GM12878 (cell line): Measurements from ENCODE around the gene MMEL1. TPM values are rescaled to one million over a fixed set of nuclear protein-coding genes. Genes with fewer than 3 reads are reported as not detected.

Source experiments
- ATAC-seq: fragments of 200-7000 bp; cut with Tn5 transposase; 3 replicates; pipeline ENCODE4 v1.9.1; 2020; ENCODE audit warnings: mild to moderate bottlenecking, moderate library complexity
- BruUV-seq: library from RNA; stranded (reverse); fragments of 400-500 nt; replicated peaks from 2 replicates; lab custom pipeline; 2021; lab: Mats Ljungman, UMichigan
- CTCF ChIA-PET: fragments of 300-600 bp; sonication (Branson Sonifier 250); formaldehyde crosslinking; extraction: SDS; loops from one replicate; lab custom pipeline; 2021; ENCODE audit warnings: inconsistent platforms; lab: Yijun Ruan, JAX
- POLR2A ChIA-PET: fragments of 350-600 bp; formaldehyde crosslinking; extraction: SDS; loops from one replicate; lab custom pipeline; 2021; ENCODE audit warnings: inconsistent platforms; lab: Charles Lee
- RAD21 ChIA-PET: fragments of 300-600 bp; sonication (Branson Sonifier 250); formaldehyde crosslinking; loops from one replicate; lab custom pipeline; 2023; ENCODE audit warnings: antibody characterized with exemption; ENCODE audit not compliant: unreplicated experiment; lab: Charles Lee
- SMC1A ChIA-PET: fragments of 300-600 bp; sonication (Branson Sonifier 250); formaldehyde crosslinking; loops from one replicate; lab custom pipeline; 2023; ENCODE audit not compliant: unreplicated experiment, uncharacterized antibody; lab: Charles Lee
- DNase-seq: peaks from one replicate; pipeline ENCODE4 v3.0.0-alpha.2; 2011; ENCODE audit warnings: low read depth, low spot score
- FAIRE-seq: peaks from 3 replicates; lab custom pipeline; 2011; peaks lifted over from hg19 to GRCh38; lab: Jason Lieb, UNC
- H2AFZ ChIP-seq: 2 replicates; pipeline ENCODE4 v1.6.0; 2011; ENCODE audit warnings: low read depth, low read length, control low read depth; ENCODE audit not compliant: control insufficient read depth
- H3K27ac ChIP-seq: 2 replicates; pipeline ENCODE4 v1.5.1; 2011; ENCODE audit warnings: control low read depth; ENCODE audit not compliant: control insufficient read depth, insufficient read depth
- H3K27me3 ChIP-seq, 2 experiments: replicated peaks in 1 of 2; 2 replicates each; pipeline versions ENCODE4 v1.6.0 to v1.6.1; 2011; ENCODE audit warnings: low read length in 1 of 2; ENCODE audit not compliant: control insufficient read depth in 2 of 2, insufficient read depth in 2 of 2
- H3K36me3 ChIP-seq, 2 experiments: 2 replicates each; pipeline ENCODE4 v1.5.1; 2011; ENCODE audit warnings: low read length in 1 of 2; ENCODE audit not compliant: control insufficient read depth in 2 of 2, insufficient read depth in 2 of 2
- H3K4me1 ChIP-seq: 2 replicates; pipeline ENCODE4 v1.6.1; 2011; ENCODE audit warnings: mild to moderate bottlenecking, low read length, moderate library complexity, mixed read lengths; ENCODE audit not compliant: control insufficient read depth, insufficient read depth
- H3K4me2 ChIP-seq: 2 replicates; pipeline ENCODE4 v1.6.0; 2011; ENCODE audit warnings: control low read depth; ENCODE audit not compliant: control insufficient read depth, insufficient read depth
- H3K4me3 ChIP-seq: fragments of 200-600 bp; sonication (generic); 2 replicates; pipeline ENCODE4 v1.5.1; 2016
- H3K79me2 ChIP-seq: 2 replicates; pipeline ENCODE4 v1.6.0; 2011; ENCODE audit warnings: low read length; ENCODE audit not compliant: control insufficient read depth, insufficient read depth
- H3K9ac ChIP-seq: 2 replicates; pipeline ENCODE4 v1.8.0; 2011; ENCODE audit warnings: low read length, control low read depth, mixed read lengths; ENCODE audit not compliant: control insufficient read depth, insufficient read depth
- H3K9me3 ChIP-seq: replicated peaks from 3 replicates; pipeline ENCODE4 v1.5.1; 2011; ENCODE audit warnings: mild to moderate bottlenecking, low read length; ENCODE audit not compliant: control insufficient read depth, insufficient read depth
- H4K20me1 ChIP-seq: 2 replicates; pipeline ENCODE4 v1.6.0; 2011; ENCODE audit not compliant: control insufficient read depth, insufficient read depth
- BMI1 ChIP-seq: fragments of 450-650 bp; IDR thresholded peaks from 2 replicates; pipeline ENCODE4 v1.6.1; 2016; ENCODE audit warnings: mild to moderate bottlenecking, moderate library complexity, borderline replicate concordance
- BRCA1 ChIP-seq: IDR thresholded peaks from 2 replicates; pipeline ENCODE4 v1.6.1; 2011; ENCODE audit warnings: low read depth, low read length, improper control_type of control experiment
- CBX3 ChIP-seq: fragments of 200-600 bp; sonication (generic); IDR thresholded peaks from 2 replicates; pipeline ENCODE4 v1.6.1; 2016; ENCODE audit warnings: low read depth, borderline replicate concordance
- CHD2 ChIP-seq: IDR thresholded peaks from 2 replicates; pipeline ENCODE4 v1.6.1; 2011; ENCODE audit warnings: low read depth, low read length, improper control_type of control experiment, borderline replicate concordance
- HDAC6 ChIP-seq: fragments of 200-600 bp; sonication (generic); IDR thresholded peaks from one replicate; pipeline ENCODE4 v1.8.0; 2017; ENCODE audit warnings: antibody characterized with exemption; ENCODE audit not compliant: unreplicated experiment
- RBBP5 ChIP-seq: fragments of 200-600 bp; sonication (generic); conservative IDR thresholded peaks from 2 replicates; pipeline ENCODE4 v1.6.1; 2016
- SMAD1 ChIP-seq: fragments of 450-650 bp; IDR thresholded peaks from 2 replicates; pipeline ENCODE4 v1.6.1; 2018; ENCODE audit warnings: mild to moderate bottlenecking, low read depth; ENCODE audit not compliant: partially characterized antibody
- SRF ChIP-seq, 2 experiments: IDR thresholded peaks; 2 replicates each; pipeline ENCODE4 v1.6.1; 2011; ENCODE audit warnings: low read depth in 2 of 2, low read length in 2 of 2, mild to moderate bottlenecking in 1 of 2, moderate library complexity in 1 of 2
- SUZ12 ChIP-seq: fragments of 200-600 bp; sonication (generic); IDR thresholded peaks from one replicate; pipeline ENCODE4 v1.6.1; 2018; ENCODE audit warnings: antibody characterized with exemption, mild to moderate bottlenecking; ENCODE audit not compliant: unreplicated experiment
- WGBS: methylation state at CpG from one replicate; pipeline ENCODE4 v1.1.6; 2016; ENCODE audit warnings: low lambda C conversion rate; ENCODE audit not compliant: insufficient replicate concordance, insufficient coverage; ENCODE audit errors: missing lambda C conversion rate; 5-methylcytosine and 5-hydroxymethylcytosine counted together
- in situ Hi-C: fragments of 300-500 bp; cut with MboI; formaldehyde crosslinking; loops from 9 replicates; pipeline ENCODE4 v1.14.3; 2018; ENCODE audit warnings: mixed read lengths
- intact Hi-C: fragments of 100-400 bp; cut with micrococcal nuclease; formaldehyde crosslinking; loops from one replicate; pipeline ENCODE4 v1.14.2; 2022; ENCODE audit not compliant: unreplicated experiment
- polyA plus RNA-seq, 11 experiments: library from polyadenylated mRNA; depleted of rRNA in 4 of 11; unstranded in 6 of 11; stranded (reverse) in 5 of 11; fragments of >200 nt; fragmentation: Nextera tagmentation in 4 of 11; fragmentation: Illumina TruSeq in 1 of 11; extraction: Ambion mirVana in 4 of 11; extraction: Trizol in 1 of 11; gene quantifications; 1 replicate in 1 of 11; 2 replicates in 10 of 11; pipeline versions ENCODE4 v1.2.1 to v1.2.3, GENCODE V29; 2011 to 2016; ENCODE audit warnings: inconsistent platforms in 2 of 11, missing spikeins in 2 of 11, low read depth in 1 of 11
- total RNA-seq, 4 experiments: library from RNA; depleted of rRNA in 3 of 4; stranded (reverse); fragments of >200 nt in 3 of 4; fragmentation: Illumina TruSeq in 1 of 4; extraction: Trizol in 1 of 4; gene quantifications; 2 replicates each; pipeline versions ENCODE4 v1.2.1 to v1.2.3, GENCODE V29; 2013 to 2021
- TF ChIP-seq, protein P1 (sequence below): IDR thresholded peaks from 2 replicates; pipeline ENCODE4 v1.6.1; 2011; ENCODE audit warnings: low read depth, low read length, improper control_type of control experiment, borderline replicate concordance
- TF ChIP-seq, protein P2 (sequence below): fragments of 150-350 bp; IDR thresholded peaks from 2 replicates; pipeline ENCODE4 v1.6.1; 2016; ENCODE audit warnings: low read depth, low read length
- TF ChIP-seq, protein P3 (sequence below): IDR thresholded peaks from 2 replicates; pipeline ENCODE4 v1.6.1; 2011; ENCODE audit warnings: low read depth, mild to moderate bottlenecking, low read length, moderate library complexity, borderline replicate concordance; ENCODE audit errors: extremely low read depth
- TF ChIP-seq, protein P4 (sequence below): fragments of 450-650 bp; formaldehyde crosslinking; IDR thresholded peaks from 2 replicates; pipeline ENCODE4 v1.4.0; 2022; ENCODE audit warnings: mild to moderate bottlenecking, moderate library complexity

MMEL1 gene
- total and polyA plus RNA-seq, 10 of the 15 experiments (the other 5 are each of a cell fraction or from before 2014, with no cell fraction given), result 0.11 TPM; not detected in 9

DNA sequence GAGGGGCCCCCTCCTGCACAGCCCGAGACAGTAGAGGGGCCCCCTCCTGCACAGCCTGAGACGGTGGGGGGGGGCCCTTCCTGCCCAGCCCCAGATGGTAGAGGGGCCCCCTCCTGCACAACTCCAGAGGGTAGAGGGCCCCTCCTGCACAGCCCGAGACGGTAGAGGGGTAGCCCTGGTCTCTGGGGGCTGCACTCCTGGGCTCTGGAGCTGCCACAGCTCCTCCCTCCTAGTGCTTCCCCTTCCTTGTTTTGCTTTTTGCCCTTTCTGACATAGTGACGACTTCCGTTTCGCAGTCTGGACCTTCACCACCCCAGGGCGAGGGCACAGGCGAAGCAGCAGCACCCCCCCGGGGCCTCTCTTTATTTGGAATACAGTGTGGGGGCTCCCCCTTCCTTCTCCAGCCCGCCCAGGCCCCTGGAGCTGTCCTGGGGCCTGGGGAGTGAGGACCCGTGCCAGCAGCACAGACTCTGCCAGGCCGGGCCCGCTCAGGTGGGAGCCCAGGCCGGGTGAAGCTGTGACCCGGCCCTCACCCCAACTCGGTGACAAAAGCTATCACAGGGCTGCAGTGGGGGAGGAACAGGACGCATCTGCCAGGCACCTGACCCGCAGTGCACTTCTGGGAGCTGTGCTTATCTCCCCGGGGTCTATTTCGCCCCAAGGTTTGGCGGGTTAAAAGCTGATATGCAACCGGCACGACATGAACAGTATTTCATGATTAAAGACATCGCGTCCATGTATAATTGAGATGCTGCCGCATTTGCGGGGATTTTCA is 47.3 kb downstream of the MMEL1 start:
- no peaks in the 10 kb centered on the region; the same call in 2 of the 3 replicates for H3K9me3 ChIP-seq
- in situ Hi-C loops (no loop called here), intact Hi-C loops (loop anchor here (2.0 kb wide), 2 partner anchors 37 to 57 kb away; no protein-coding TSS in a partner anchor)
- peak overlapping the region; percentile 89 for H3K9ac ChIP-seq
- DNase-seq (no peak), FAIRE-seq (peak; percentile 81), ATAC-seq (peak; percentile 76)
- SMC1A ChIA-PET, result interaction anchor here (1.1 to 5.0 kb wide), 11 partner anchors 8 to 391 kb away, joined by 3 to 39 read pairs (median 6); partner anchors contain the start of genes FAAP20, PANK4 and TNFRSF14
- POLR2A ChIA-PET, result interaction anchor here (0.7 to 6.5 kb wide), 11 partner anchors 8 to 172 kb away, joined by 3 to 61 read pairs (median 9); partner anchors contain the start of genes PANK4, PEX10 and TNFRSF14
- H3K79me2 ChIP-seq, result peaks cover 4% of the 10 kb centered on the region
- CTCF ChIA-PET, result interaction anchor here (0.8 to 7.2 kb wide), 12 partner anchors 8 to 391 kb away, joined by 3 to 54 read pairs (median 4); partner anchors contain the start of genes FAAP20, PEX10 and TNFRSF14
- TSS peak; percentile 82 for BruUV-seq
- no peak overlapping the region for H2AFZ ChIP-seq
- peak overlapping the region; percentile 81 for H3K4me3 ChIP-seq
- no peaks in the 10 kb centered on the region for H3K27me3 ChIP-seq
- peak overlapping the region; percentile 95 for H3K4me2 ChIP-seq
- H3K4me1 ChIP-seq, result peaks cover 30% of the 10 kb centered on the region
- no peaks in the 10 kb centered on the region for H4K20me1 ChIP-seq
- WGBS, result under 1% methylated on average over 27 of the region's 28 CpGs
- RAD21 ChIA-PET, result interaction anchor here (0.5 to 6.1 kb wide), 9 partner anchors 8 to 1092 kb away, joined by 3 to 54 read pairs (median 8); partner anchors contain the start of genes PANK4 and TNFRSF14
- peak overlapping the region; percentile 97 for H3K27ac ChIP-seq
- 0 out of 4 replicates have a peak, but pooled peaks cover 0 to 2% of the 10 kb centered on the region in 2 experiments for H3K36me3 ChIP-seq
- TF ChIP-seq SUZ12 (no peak), RBBP5 (no peak), HDAC6 (no peak), BMI1 (no peak), BRCA1 (no peak), SRF (IDR thresholded peaks at IDR 0.05; ENCODE audit: low read depth in 2 of 2, low read length in 2 of 2) (0 out of 4 replicates have a peak, but pooled peaks of 1 of the 2 experiments have one; percentile 58), CBX3 (no peak), CHD2 (peak; percentile 30; the same call in 1 of the 2 replicates), SMAD1 (peak; percentile 42)
- TF ChIP-seq, protein P1, sequence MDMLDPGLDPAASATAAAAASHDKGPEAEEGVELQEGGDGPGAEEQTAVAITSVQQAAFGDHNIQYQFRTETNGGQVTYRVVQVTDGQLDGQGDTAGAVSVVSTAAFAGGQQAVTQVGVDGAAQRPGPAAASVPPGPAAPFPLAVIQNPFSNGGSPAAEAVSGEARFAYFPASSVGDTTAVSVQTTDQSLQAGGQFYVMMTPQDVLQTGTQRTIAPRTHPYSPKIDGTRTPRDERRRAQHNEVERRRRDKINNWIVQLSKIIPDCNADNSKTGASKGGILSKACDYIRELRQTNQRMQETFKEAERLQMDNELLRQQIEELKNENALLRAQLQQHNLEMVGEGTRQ, result peak; percentile 2; the same call in 1 of the 2 replicates
- TF ChIP-seq, protein P2, sequence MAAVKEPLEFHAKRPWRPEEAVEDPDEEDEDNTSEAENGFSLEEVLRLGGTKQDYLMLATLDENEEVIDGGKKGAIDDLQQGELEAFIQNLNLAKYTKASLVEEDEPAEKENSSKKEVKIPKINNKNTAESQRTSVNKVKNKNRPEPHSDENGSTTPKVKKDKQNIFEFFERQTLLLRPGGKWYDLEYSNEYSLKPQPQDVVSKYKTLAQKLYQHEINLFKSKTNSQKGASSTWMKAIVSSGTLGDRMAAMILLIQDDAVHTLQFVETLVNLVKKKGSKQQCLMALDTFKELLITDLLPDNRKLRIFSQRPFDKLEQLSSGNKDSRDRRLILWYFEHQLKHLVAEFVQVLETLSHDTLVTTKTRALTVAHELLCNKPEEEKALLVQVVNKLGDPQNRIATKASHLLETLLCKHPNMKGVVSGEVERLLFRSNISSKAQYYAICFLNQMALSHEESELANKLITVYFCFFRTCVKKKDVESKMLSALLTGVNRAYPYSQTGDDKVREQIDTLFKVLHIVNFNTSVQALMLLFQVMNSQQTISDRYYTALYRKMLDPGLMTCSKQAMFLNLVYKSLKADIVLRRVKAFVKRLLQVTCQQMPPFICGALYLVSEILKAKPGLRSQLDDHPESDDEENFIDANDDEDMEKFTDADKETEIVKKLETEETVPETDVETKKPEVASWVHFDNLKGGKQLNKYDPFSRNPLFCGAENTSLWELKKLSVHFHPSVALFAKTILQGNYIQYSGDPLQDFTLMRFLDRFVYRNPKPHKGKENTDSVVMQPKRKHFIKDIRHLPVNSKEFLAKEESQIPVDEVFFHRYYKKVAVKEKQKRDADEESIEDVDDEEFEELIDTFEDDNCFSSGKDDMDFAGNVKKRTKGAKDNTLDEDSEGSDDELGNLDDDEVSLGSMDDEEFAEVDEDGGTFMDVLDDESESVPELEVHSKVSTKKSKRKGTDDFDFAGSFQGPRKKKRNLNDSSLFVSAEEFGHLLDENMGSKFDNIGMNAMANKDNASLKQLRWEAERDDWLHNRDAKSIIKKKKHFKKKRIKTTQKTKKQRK, result no peak
- TF ChIP-seq, protein P3, sequence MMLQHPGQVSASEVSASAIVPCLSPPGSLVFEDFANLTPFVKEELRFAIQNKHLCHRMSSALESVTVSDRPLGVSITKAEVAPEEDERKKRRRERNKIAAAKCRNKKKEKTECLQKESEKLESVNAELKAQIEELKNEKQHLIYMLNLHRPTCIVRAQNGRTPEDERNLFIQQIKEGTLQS, result no peak
- TF ChIP-seq, protein P4, sequence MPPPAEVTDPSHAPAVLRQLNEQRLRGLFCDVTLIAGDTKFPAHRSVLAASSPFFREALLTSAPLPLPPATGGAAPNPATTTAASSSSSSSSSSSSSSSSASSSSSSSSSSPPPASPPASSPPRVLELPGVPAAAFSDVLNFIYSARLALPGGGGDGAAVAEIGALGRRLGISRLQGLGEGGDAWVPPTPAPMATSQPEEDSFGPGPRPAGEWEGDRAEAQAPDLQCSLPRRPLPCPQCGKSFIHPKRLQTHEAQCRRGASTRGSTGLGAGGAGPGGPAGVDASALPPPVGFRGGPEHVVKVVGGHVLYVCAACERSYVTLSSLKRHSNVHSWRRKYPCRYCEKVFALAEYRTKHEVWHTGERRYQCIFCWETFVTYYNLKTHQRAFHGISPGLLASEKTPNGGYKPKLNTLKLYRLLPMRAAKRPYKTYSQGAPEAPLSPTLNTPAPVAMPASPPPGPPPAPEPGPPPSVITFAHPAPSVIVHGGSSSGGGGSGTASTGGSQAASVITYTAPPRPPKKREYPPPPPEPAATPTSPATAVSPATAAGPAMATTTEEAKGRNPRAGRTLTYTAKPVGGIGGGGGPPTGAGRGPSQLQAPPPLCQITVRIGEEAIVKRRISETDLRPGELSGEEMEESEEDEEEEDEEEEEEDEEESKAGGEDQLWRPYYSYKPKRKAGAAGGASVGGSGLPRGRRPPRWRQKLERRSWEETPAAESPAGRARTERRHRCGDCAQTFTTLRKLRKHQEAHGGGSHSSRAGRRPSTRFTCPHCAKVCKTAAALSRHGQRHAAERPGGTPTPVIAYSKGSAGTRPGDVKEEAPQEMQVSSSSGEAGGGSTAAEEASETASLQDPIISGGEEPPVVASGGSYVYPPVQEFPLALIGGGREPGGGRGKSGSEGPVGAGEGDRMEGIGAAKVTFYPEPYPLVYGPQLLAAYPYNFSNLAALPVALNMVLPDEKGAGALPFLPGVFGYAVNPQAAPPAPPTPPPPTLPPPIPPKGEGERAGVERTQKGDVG (CRISPR knock-in tag), result no peak
